NCI-H748 treated with DMSO at 0.1 percent for 48 hours (cell line): ENCODE measurements around the gene MT4.
A peak's percentile ranks its signal among the peaks of the same experiment; 100 is the strongest.

Source experiments
- DNase-seq: peaks from one replicate; lab custom pipeline; 2025; lab: John Stamatoyannopoulos, UW

Gene MT4

DNA sequence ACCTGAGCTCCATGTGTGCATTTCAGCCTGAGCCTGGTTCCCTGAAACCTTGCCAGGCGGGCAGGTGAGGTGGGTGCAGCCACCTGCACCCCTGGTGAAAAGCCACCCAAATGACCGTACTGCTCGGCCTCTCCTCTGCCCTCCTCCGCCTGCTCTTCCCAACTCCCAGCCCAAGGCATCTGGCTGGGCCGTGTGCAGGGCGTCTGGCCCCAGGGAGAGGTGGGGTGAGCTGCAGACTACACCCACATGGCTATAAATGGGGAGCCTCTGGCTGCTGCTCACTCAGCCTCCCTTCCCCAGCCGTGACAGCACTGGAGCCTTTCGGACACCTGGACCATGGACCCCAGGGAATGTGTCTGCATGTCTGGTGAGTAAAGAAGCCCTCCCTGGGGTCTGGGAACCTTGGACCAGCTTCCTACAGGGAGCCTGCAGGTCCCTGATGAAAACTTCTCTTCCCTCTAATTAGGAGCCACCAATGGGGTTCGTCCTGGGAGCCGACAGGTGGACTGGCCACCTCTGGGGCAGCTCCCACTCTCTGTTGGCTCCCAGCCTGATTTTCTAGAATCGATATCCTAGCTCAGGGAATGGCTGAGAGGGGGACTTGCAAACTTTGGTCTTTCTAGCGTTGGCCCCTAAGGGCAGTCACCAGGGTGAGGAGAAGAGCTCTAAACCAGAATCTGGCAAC lies at the start of gene MT4:
Gene MT4, plus strand, starts transcription at position 281 of the 685 bp plus-strand sequence. Its CDS starts 56 bp downstream, at position 337.
- no peak for DNase-seq

GRCh38 chr16:56515665-56516064 lies 49.2 kb upstream of the MT4 start:
- no peak for DNase-seq

- DNase-seq, result no peak
These were observed 47.7 kb upstream of the MT4 start for GRCh38 chr16:56517206-56517605.

DNA sequence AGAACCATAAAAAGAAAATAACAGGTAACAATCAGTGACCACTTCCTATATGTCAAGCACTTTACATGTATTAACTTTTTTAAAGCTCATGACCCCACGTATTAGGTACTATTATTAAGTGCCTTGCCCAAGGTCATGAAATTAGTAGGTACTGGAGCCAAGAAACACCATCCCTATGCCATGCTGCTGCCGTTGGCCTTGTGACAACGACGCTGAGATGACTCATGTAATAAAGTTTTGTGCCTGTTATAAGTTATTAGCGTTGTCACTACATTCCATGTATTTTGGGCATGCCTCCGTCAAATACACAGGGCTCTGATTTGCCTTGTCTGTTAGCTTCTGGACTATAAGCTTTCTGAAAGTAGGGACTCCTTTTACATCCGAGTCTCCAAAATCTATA lies 46.4 kb upstream of the MT4 start:
- no peak for DNase-seq

GRCh38 chr16:56519459-56520250 lies 45.2 kb upstream of the MT4 start, which contains the start of gene BBS2:
BBS2 (minus strand) TSS chr16:56520024; CDS start chr16:56519862, 162 bp downstream.
- peak; percentile 48 for DNase-seq

DNA sequence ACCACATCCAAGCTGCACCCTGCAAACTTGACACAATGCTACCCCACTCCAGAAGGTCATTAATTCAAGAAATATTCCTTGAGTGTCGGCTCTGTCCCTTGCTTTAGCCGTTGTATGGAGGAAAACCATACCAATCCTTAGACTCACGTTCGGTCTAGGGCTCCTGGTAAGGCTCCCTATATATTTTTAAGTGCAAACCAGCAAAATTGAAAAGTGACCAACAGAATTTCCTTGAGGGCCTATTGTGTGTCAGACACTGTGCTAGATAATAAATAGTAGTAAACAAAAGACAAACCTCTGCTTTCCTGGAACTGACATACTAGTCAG lies 44.7 kb upstream of the MT4 start:
- DNase-seq, result no peak

DNA sequence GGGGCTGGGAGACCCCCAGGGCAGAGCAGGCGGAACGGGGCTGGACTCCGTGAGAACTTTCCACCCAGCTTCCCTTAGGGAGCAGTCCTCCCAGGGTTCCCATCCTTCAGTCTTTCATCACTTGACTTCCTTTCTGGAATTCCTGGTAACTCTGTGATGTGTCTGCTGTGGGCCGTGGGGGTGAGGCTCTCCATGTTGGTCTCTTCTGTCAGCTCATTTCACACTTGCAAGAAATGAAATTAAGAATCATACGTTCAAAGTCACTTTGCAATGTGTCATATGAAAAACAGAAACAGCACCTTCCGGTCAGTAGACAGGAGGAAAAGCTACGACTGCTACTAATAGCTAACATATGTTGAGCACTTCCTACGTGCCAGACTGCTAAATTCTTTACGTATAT lies 39.6 kb upstream of the MT4 start:
- no peak for DNase-seq

DNA sequence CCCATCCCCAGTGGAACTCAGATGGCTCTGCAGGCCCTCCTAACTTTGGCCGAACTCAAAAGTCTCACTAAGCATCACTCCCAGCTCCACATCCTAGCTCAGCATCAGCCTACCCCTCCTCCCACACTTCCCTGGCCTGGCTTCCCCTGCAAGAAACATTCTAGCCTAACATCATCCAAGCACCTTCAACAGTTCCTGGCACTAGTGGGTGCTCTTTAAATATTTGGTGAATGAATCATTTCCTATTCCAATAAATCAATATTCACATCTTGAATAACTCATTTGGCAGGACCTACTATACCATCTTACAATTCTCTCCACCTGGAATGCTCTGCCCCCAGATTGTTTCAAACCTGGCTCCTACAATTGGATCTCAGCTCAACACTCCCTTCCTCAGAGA lies 34.0 kb upstream of the MT4 start:
- no peak for DNase-seq

GRCh38 chr16:56532714-56533113 lies 32.2 kb upstream of the MT4 start:
- DNase-seq, result no peak

GRCh38 chr16:56534847-56535383 lies 30.0 kb upstream of the MT4 start:
- DNase-seq, result no peak

- no peak for DNase-seq
These were observed 26.5 kb upstream of the MT4 start for GRCh38 chr16:56538331-56538730.

GRCh38 chr16:56539656-56540055 lies 25.2 kb upstream of the MT4 start:
- no peak for DNase-seq

DNA sequence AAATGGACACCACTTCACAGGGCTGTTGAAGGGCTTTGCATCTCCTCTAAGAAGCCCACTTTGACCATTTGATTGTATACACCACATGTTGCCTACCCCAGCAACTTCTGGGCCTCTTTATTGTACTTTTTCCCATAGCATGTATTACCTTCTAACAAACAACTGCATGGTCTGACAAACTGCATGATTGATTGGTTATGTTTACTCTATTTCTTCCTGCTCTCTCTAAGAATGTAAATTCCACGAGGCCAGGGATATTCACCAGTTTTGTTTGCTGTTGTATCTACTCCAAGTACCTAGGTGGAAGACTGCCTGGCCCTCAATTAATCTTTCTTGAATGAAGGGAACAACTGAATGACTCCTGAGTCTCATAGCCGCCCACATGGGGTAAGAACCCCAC lies 22.8 kb upstream of the MT4 start:
- no peak for DNase-seq

DNA sequence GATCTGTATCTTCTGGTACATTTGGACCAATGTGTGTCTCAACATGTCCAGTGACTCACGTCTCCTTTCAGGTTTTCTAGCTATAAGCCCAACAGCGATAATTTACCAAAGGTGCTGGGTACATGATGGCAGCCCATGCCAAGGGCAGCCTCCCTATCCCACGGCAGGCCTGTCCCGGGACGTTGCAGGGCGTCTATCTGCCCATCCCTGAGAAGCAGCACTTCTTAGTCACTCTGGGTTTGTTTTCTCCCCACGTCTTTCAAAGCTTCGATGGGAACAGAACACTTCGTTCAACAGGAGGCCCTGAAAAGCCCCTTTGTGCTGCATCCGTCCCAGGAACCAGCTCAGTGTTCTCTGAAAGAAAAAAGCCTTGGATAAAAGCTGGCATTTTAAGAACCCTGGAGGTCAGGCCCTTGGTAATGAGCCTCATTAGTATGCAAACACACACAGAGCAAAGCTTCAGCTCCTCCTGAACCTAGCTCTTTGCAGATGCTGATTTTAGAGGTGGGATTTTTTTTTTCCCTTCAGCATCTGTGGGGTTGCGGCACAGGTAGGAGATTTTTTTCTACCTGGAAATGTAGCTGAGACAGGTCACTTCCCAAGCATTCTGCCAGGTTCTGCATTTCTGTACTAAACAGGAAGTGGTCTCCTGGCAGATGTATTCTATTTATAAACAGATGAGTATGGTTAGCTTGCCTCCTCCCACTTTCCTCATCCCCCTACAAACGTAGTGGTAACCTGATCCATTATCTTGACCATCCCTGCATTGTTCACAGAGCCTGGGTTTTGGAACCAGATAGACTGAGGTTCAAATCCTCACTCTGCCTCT lies 17.5 kb upstream of the MT4 start:
- no peak for DNase-seq

- DNase-seq, result no peak
These were observed 16.8 kb upstream of the MT4 start for GRCh38 chr16:56547949-56548567.

DNA sequence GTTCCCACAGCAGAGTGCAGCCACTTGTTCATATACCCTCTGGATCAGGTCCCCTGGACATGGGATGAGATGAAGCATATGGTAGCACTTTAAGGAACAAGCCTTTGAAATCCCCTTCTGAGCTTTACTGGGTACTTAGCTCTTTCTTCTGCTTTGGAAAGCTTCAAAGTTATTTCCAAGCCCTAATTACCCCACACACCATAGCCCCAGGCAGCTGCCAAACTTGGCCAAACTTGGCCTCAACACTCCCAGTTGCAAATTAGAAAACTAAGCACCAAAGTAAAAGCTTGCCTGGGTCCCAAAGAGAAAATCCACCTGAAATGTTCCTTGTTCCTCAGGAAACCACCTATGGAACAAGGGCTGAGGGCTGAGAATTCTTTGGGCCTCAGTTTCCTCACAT lies 15.7 kb upstream of the MT4 start:
- DNase-seq, result no peak

DNA sequence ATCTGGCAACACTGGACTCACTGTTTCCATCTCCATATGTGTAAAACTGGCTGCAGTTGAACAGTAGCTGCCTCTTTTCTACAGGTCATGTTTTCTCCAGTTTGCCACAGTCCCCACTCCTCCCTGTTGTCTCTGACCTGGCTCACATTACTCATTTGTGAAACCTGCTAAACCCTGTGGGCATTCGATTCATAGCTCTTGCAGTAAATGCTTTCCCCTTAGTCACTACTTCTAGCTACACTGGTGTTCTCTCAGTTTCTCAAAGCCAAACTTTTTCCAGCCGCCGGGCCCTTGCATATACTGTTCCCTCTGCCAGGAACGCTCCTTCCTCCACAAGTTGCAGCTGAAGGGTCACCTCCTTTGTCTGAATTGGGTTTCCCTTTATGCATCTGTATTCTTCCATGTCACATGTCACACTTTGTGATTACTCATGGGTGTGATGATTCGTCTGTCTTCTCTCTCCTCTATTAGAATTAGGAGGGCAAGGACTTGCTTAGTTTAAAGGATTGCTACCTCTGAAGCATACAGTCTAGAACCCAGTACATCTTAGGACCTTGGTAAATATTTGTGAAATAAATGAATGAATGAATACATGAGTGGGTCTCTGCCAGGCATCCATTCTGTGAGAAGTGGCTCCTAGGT lies 15.0 kb upstream of the MT4 start:
- no peak for DNase-seq

GRCh38 chr16:56551796-56552738 lies 12.8 kb upstream of the MT4 start:
- DNase-seq, result no peak

- no peak for DNase-seq
These were observed 10.4 kb upstream of the MT4 start for GRCh38 chr16:56554441-56554840.

DNA sequence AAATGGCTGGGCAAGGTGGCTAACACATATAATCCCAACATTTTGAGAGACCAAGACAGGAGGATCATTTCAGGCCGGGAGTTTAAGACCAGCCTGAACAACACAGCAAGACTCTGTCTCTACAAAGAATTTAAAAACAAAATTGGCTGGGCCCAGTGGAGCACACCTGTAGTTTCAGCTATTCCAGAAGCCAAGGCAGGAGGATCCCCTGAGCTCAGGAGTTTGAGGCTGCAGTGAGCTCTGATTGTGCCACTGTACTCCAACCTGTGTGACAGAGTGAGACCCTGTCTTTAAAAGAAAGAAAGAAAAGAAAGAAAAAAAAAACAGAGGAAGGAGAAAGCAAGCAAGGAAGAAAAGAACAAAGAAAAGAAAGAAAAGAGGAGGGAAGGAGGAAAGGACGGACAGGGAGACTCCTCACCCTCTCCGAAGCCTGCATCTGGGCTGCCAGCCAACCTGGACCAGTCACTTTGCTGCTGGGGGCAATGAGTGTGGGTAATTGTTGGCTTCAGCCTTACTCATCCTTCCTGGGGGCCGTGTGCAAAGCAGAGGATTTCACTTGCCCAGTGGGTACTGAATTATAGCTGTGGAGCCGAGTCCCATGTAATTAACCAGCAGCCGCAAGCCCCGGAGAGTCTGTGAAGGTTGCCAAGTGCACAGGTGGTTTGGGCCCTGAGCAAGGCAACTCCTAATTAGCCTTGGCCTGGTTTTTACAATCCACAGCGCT lies 6.7 kb upstream of the MT4 start:
- no peak for DNase-seq
